A549 treated with CORT108297 at 1 μM for 4 hours (cell line): ENCODE measurements around the gene SH3TC2. TPM values are rescaled to one million over a fixed set of nuclear protein-coding genes. Genes with fewer than 3 reads are reported as not detected.

ENCODE experiments used
- total RNA-seq: library from RNA; stranded (reverse); fragments of 200-300 nt; extraction: Qiagen RNA extraction; gene quantifications from 5 replicates; pipeline ENCODE4 v1.2.3, GENCODE V29; 2022

Gene SH3TC2
- 0.35 to 0.58 TPM (median 0.36 TPM) in 5 replicates for total RNA-seq

GRCh38 chr5:149063017-149063687 is at the start of gene SH3TC2:
Gene SH3TC2 (minus strand): TSS chr5:149063062. CDS start chr5:149063022, 40 bp downstream.

Other genes starting within 250 kb of the SH3TC2 start
- gene ADRB2, start 236.5 kb downstream of the SH3TC2 start, total RNA-seq: 0.55 to 0.87 TPM (median 0.69 TPM) in 5 replicates
- 14.3 to 19.5 TPM (median 15.8 TPM) in 5 replicates for gene ABLIM3, start 78.4 kb upstream of the SH3TC2 start, total RNA-seq
- 6.4 to 10.7 TPM (median 9.7 TPM) in 5 replicates for gene AFAP1L1, start 208.8 kb upstream of the SH3TC2 start, total RNA-seq